Measurements from ENCODE around the gene ZCCHC24.

ZCCHC24 gene

DNA sequence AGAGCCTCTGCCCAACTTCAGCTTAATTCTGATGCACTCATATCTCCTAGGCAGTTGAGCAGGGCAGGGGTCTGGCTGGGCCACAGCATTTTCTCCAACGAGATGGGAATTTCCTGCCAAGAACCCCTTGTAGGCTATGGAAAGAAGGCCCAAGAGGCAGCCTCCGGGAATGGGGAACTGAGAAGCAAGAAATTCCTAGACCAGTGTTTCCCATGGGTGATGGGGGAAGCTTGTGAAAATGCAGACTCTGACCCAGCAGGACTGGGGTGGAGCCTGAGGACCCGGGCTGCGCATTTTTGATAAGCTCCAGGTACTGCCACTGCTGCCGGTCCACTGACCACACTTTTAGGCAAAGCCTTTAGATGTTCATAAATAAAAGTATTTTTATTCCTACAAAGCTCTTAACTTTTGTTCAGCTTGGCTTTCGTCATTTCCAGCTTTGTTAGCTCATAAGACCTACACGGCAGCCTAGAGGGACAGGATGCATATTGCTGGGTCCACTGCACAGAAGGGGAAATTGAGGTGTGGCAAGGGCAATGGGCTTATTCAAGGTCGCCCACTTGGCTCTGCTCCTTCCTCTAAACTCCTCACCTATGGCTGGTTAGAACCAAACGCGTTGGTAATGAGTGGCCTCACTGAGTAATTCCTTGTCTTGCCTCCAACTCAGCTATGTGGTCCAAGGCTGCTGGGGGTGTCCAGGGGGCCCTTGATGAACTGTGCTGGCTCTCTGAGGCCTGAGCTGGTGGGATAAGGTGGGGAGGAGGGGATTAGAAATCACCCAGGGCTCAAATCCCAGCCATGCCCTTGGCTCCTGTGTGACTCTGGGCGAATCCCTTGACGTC, 29.5 kb downstream of the ZCCHC24 start:
- TF ChIP-seq, protein P1, sequence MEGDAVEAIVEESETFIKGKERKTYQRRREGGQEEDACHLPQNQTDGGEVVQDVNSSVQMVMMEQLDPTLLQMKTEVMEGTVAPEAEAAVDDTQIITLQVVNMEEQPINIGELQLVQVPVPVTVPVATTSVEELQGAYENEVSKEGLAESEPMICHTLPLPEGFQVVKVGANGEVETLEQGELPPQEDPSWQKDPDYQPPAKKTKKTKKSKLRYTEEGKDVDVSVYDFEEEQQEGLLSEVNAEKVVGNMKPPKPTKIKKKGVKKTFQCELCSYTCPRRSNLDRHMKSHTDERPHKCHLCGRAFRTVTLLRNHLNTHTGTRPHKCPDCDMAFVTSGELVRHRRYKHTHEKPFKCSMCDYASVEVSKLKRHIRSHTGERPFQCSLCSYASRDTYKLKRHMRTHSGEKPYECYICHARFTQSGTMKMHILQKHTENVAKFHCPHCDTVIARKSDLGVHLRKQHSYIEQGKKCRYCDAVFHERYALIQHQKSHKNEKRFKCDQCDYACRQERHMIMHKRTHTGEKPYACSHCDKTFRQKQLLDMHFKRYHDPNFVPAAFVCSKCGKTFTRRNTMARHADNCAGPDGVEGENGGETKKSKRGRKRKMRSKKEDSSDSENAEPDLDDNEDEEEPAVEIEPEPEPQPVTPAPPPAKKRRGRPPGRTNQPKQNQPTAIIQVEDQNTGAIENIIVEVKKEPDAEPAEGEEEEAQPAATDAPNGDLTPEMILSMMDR (IDR thresholded peaks at IDR 0.05; ENCODE audit: poor library complexity, severe bottlenecking) = no peak
- DNase-seq (ENCODE audit: low spot score) (no peak), ATAC-seq (ENCODE audit: low read depth) (no peak)
- Histone ChIP-seq H3K4me3 (ENCODE audit: severe bottlenecking) (no peak overlapping the region), H3K9me3 (ENCODE audit: severe bottlenecking) (no peaks in the 10 kb centered on the region), H3K4me1 (ENCODE audit: insufficient read depth, poor library complexity, severe bottlenecking) (no peaks in the 10 kb centered on the region), H3K27me3 (ENCODE audit: insufficient read depth, poor library complexity, severe bottlenecking) (no peaks in the 10 kb centered on the region), H3K27ac (ENCODE audit: poor library complexity, severe bottlenecking) (no peak overlapping the region), H3K36me3 (ENCODE audit: low read depth) (no peaks in the 10 kb centered on the region)

- H3K36me3 ChIP-seq (ENCODE audit: low read depth) = no peaks in the 10 kb centered on the region
- H3K4me1 ChIP-seq (ENCODE audit: insufficient read depth, poor library complexity, severe bottlenecking) = no peaks in the 10 kb centered on the region
- no peaks in the 10 kb centered on the region for H3K9me3 ChIP-seq (ENCODE audit: severe bottlenecking)
- H3K27ac ChIP-seq (ENCODE audit: poor library complexity, severe bottlenecking) = no peak overlapping the region
- DNase-seq (ENCODE audit: low spot score) (no peak), ATAC-seq (ENCODE audit: low read depth) (no peak)
- no peak overlapping the region for H3K4me3 ChIP-seq (ENCODE audit: severe bottlenecking)
- TF ChIP-seq, protein P1 (IDR thresholded peaks at IDR 0.05; ENCODE audit: poor library complexity, severe bottlenecking) = no peak
- H3K27me3 ChIP-seq (ENCODE audit: insufficient read depth, poor library complexity, severe bottlenecking) = no peaks in the 10 kb centered on the region
These were observed 30.7 kb downstream of the ZCCHC24 start for GRCh38 chr10:79414714-79415113.

DNA sequence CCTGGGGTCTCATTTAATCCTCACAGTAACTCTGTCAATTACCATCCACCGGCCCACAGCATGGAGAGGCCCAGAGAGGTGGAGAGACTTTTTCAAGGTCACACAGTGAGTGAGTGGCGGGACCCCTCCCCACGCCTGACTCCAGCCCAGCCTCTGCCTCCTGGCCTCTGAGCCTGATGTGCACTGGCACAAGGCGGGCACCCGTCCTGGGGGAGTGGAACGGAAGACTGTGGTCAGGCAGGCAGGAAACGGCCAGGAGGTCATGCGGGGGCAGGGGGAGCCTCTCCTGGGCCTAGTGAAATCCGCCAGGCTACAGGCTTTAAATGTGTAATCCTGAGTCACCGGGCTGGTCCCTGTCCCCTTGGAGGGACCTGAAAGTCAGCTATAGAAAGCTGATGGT, 32.2 kb downstream of the ZCCHC24 start:
- DNase-seq (ENCODE audit: low spot score) = no peak
- no peaks in the 10 kb centered on the region for H3K9me3 ChIP-seq (ENCODE audit: severe bottlenecking)
- TF ChIP-seq, protein P1 (IDR thresholded peaks at IDR 0.05; ENCODE audit: poor library complexity, severe bottlenecking) = no peak

GRCh38 chr10:79412516-79412915, 32.9 kb downstream of the ZCCHC24 start:
- TF ChIP-seq, protein P1 (IDR thresholded peaks at IDR 0.05; ENCODE audit: poor library complexity, severe bottlenecking) = no peak
- no peak for ATAC-seq (ENCODE audit: low read depth)

More for the DNA sequence above, 32.2 kb downstream of the ZCCHC24 start:
- H3K4me3 ChIP-seq (ENCODE audit: severe bottlenecking) = no peak overlapping the region
- no peak overlapping the region for H3K27ac ChIP-seq (ENCODE audit: poor library complexity, severe bottlenecking)
- H3K4me1 ChIP-seq (ENCODE audit: insufficient read depth, poor library complexity, severe bottlenecking) = no peaks in the 10 kb centered on the region
- no peak for ATAC-seq (ENCODE audit: low read depth)
- H3K36me3 ChIP-seq (ENCODE audit: low read depth) = no peaks in the 10 kb centered on the region
- H3K27me3 ChIP-seq (ENCODE audit: insufficient read depth, poor library complexity, severe bottlenecking) = no peaks in the 10 kb centered on the region

More at GRCh38 chr10:79412516-79412915, 32.9 kb downstream of the ZCCHC24 start:
- H3K9me3 ChIP-seq (ENCODE audit: severe bottlenecking) = no peaks in the 10 kb centered on the region
- H3K27me3 ChIP-seq (ENCODE audit: insufficient read depth, poor library complexity, severe bottlenecking) = no peaks in the 10 kb centered on the region
- H3K4me3 ChIP-seq (ENCODE audit: severe bottlenecking) = no peak overlapping the region
- H3K27ac ChIP-seq (ENCODE audit: poor library complexity, severe bottlenecking) = no peak overlapping the region
- no peak for DNase-seq (ENCODE audit: low spot score)
- no peaks in the 10 kb centered on the region for H3K36me3 ChIP-seq (ENCODE audit: low read depth)
- no peaks in the 10 kb centered on the region for H3K4me1 ChIP-seq (ENCODE audit: insufficient read depth, poor library complexity, severe bottlenecking)

Measured in RWPE2 (cell line).